ENCODE data around the gene WDR1. TPM values are rescaled to one million over a fixed set of nuclear protein-coding genes. Genes with fewer than 3 reads are reported as not detected.

Gene WDR1
- total RNA-seq, 1 experiment from 2014 or later, result 227 TPM

DNA sequence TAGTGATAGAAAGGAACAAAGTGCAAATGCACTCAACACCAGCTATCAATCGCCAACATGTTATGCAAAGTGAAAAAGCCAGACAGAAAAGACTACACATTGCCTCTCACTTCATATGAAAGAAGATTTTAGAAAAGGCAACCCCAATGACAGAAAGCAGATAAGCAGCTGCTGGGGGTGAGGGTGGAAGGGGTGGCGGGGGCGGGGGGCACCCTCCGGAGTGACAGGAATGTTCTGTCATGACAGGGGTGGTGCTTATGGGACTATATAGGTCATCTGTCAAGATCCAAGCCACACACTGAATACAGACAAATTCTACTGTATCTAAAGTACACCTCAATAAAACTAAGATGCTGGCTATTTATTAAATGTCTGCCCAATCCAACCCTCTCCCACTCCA, 10.7 kb downstream of the WDR1 start:
- CTCF ChIA-PET, result no interaction called here
- Histone ChIP-seq H3K27me3 (replicated peaks; ENCODE audit: insufficient read depth, low read depth, low read length, poor library complexity) (no peaks in the 10 kb centered on the region), H3K4me3 (ENCODE audit: low read depth, low read length, poor library complexity, severe bottlenecking) (no peak overlapping the region), H3K36me3 (ENCODE audit: insufficient read depth, low read length, poor library complexity, severe bottlenecking) (peaks cover 11% of the 10 kb centered on the region), H3K9me3 (ENCODE audit: low read depth, low read length, poor library complexity, severe bottlenecking) (no peaks in the 10 kb centered on the region), H3K4me1 (ENCODE audit: insufficient read depth, low read length, poor library complexity, severe bottlenecking) (no peaks in the 10 kb centered on the region), H3K27ac (ENCODE audit: low read depth, low read length, poor library complexity, severe bottlenecking) (no peak overlapping the region)
- POLR2A ChIA-PET (ENCODE audit: low non-redundant PET), result interaction anchor here (0.9 kb wide), 1 partner anchor 11 kb away, joined by 4 read pairs; no protein-coding TSS in a partner anchor
- no peak for DNase-seq (ENCODE audit: low spot score)
- intact Hi-C loops (cut with micrococcal nuclease; ENCODE audit: unreplicated experiment), result no loop called here
- BruUV-seq (replicated peaks), result no TSS peak
- TF ChIP-seq, protein P1, sequence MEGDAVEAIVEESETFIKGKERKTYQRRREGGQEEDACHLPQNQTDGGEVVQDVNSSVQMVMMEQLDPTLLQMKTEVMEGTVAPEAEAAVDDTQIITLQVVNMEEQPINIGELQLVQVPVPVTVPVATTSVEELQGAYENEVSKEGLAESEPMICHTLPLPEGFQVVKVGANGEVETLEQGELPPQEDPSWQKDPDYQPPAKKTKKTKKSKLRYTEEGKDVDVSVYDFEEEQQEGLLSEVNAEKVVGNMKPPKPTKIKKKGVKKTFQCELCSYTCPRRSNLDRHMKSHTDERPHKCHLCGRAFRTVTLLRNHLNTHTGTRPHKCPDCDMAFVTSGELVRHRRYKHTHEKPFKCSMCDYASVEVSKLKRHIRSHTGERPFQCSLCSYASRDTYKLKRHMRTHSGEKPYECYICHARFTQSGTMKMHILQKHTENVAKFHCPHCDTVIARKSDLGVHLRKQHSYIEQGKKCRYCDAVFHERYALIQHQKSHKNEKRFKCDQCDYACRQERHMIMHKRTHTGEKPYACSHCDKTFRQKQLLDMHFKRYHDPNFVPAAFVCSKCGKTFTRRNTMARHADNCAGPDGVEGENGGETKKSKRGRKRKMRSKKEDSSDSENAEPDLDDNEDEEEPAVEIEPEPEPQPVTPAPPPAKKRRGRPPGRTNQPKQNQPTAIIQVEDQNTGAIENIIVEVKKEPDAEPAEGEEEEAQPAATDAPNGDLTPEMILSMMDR (conservative IDR thresholded peaks at IDR 0.05; ENCODE audit: low read depth, low read length), result no peak

DNA sequence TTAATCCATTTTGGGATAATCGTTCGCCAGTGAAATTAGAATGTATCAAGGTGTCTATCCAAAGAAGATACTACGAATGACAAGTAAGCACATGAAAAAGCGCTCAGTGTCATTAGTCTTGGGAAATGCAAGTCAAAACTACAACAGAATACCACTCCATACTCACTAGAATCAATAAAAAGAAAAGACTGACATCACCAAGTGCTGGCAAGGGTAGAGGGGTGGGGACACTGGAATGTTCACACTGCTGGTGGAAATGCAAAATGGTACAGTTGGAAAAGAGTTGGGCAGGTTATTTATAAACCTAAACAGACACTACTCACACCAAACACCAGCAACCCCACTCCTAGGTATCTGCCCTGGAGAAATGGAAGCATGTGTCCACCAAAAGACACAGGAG, 11.2 kb downstream of the WDR1 start:
- H3K9me3 ChIP-seq (ENCODE audit: low read depth, low read length, poor library complexity, severe bottlenecking), result no peaks in the 10 kb centered on the region
- no peaks in the 10 kb centered on the region for H3K27me3 ChIP-seq (replicated peaks; ENCODE audit: insufficient read depth, low read depth, low read length, poor library complexity)
- no peak for TF ChIP-seq EZH2 (IDR thresholded peaks at IDR 0.05; ENCODE audit: borderline replicate concordance, low read depth, low read length, poor library complexity, severe bottlenecking)
- TF ChIP-seq, protein P1 (conservative IDR thresholded peaks at IDR 0.05; ENCODE audit: low read depth, low read length), result no peak
- no peaks in the 10 kb centered on the region for H3K4me1 ChIP-seq (ENCODE audit: insufficient read depth, low read length, poor library complexity, severe bottlenecking)
- DNase-seq (ENCODE audit: low spot score), result no peak
- BruUV-seq (replicated peaks), result no TSS peak
- no peak overlapping the region for H3K4me3 ChIP-seq (ENCODE audit: low read depth, low read length, poor library complexity, severe bottlenecking)
- no peak overlapping the region for H3K27ac ChIP-seq (ENCODE audit: low read depth, low read length, poor library complexity, severe bottlenecking)
- peaks cover 11% of the 10 kb centered on the region for H3K36me3 ChIP-seq (ENCODE audit: insufficient read depth, low read length, poor library complexity, severe bottlenecking)
- ChIA-PET POLR2A (ENCODE audit: low non-redundant PET) (interaction anchor here (0.9 kb wide), 1 partner anchor 12 kb away, joined by 4 read pairs; no protein-coding TSS in a partner anchor), CTCF (no interaction called here)
- intact Hi-C loops (cut with micrococcal nuclease; ENCODE audit: unreplicated experiment), result no loop called here

DNA sequence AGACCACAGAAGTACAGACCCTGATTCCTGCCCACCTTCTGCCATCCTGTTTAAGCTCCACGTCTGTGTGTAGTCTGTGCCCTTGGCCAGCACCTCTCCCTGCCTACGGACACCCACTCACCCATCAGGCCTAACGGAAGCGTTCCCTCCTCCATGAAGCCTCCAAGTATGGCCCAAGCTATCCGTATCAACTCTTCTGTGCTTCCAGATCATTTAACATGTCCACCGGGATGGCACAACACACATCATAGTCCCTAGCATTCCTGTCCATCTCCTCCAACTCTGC, 11.7 kb downstream of the WDR1 start:
- Histone ChIP-seq H3K27ac (ENCODE audit: low read depth, low read length, poor library complexity, severe bottlenecking) (no peak overlapping the region), H3K36me3 (ENCODE audit: insufficient read depth, low read length, poor library complexity, severe bottlenecking) (peaks cover 11% of the 10 kb centered on the region), H3K4me1 (ENCODE audit: insufficient read depth, low read length, poor library complexity, severe bottlenecking) (no peaks in the 10 kb centered on the region), H3K27me3 (replicated peaks; ENCODE audit: insufficient read depth, low read depth, low read length, poor library complexity) (no peaks in the 10 kb centered on the region), H3K9me3 (ENCODE audit: low read depth, low read length, poor library complexity, severe bottlenecking) (no peaks in the 10 kb centered on the region), H3K4me3 (ENCODE audit: low read depth, low read length, poor library complexity, severe bottlenecking) (no peak overlapping the region)
- no peak for DNase-seq (ENCODE audit: low spot score)
- TF ChIP-seq, protein P1 (conservative IDR thresholded peaks at IDR 0.05; ENCODE audit: low read depth, low read length), result no peak
- no peak for TF ChIP-seq EZH2 (IDR thresholded peaks at IDR 0.05; ENCODE audit: borderline replicate concordance, low read depth, low read length, poor library complexity, severe bottlenecking)
- POLR2A ChIA-PET (ENCODE audit: low non-redundant PET), result interaction anchor here (0.9 kb wide), 1 partner anchor 12 kb away, joined by 4 read pairs; no protein-coding TSS in a partner anchor
- CTCF ChIA-PET, result no interaction called here
- BruUV-seq (replicated peaks), result no TSS peak
- intact Hi-C loops (cut with micrococcal nuclease; ENCODE audit: unreplicated experiment), result no loop called here
